ENCODE measurements around the gene SND1.

The SND1 gene

GRCh38 chr7:127690337-127690736, 38.3 kb downstream of the SND1 start:
- DNase-seq: no peak

GRCh38 chr7:127690806-127691205, 38.8 kb downstream of the SND1 start:
- no peak for DNase-seq

- no peak for DNase-seq
Observed at GRCh38 chr7:127692200-127692599, 40.2 kb downstream of the SND1 start.

GRCh38 chr7:127699853-127700252, 47.9 kb downstream of the SND1 start:
- DNase-seq: no peak

GRCh38 chr7:127702052-127702652, 50.2 kb downstream of the SND1 start:
- DNase-seq: no peak

- DNase-seq: no peak
Observed at GRCh38 chr7:127702938-127703337, 50.9 kb downstream of the SND1 start.

- DNase-seq: no peak
Observed at GRCh38 chr7:127704211-127704610, 52.2 kb downstream of the SND1 start.

- no peak for DNase-seq
Observed at GRCh38 chr7:127705461-127705959, 53.5 kb downstream of the SND1 start.

- no peak for DNase-seq
Observed at GRCh38 chr7:127706766-127707165, 54.8 kb downstream of the SND1 start.

- no peak for DNase-seq
Observed at GRCh38 chr7:127708201-127708600, 56.2 kb downstream of the SND1 start.

- peak; percentile 42 for DNase-seq
Observed at GRCh38 chr7:127708788-127709187, 56.8 kb downstream of the SND1 start.

GRCh38 chr7:127710635-127711034, 58.6 kb downstream of the SND1 start:
- DNase-seq: no peak

- no peak for DNase-seq
Observed at GRCh38 chr7:127711872-127712271, 59.9 kb downstream of the SND1 start.

- no peak for DNase-seq
Observed at GRCh38 chr7:127713006-127713405, 61.0 kb downstream of the SND1 start.

GRCh38 chr7:127713758-127714157, 61.8 kb downstream of the SND1 start:
- DNase-seq: no peak

- DNase-seq: no peak
Observed at GRCh38 chr7:127715272-127715671, 63.3 kb downstream of the SND1 start.

- no peak for DNase-seq
Observed at GRCh38 chr7:127715901-127716300, 63.9 kb downstream of the SND1 start.

- no peak for DNase-seq
Observed at GRCh38 chr7:127717502-127718339, 65.7 kb downstream of the SND1 start.

GRCh38 chr7:127718340-127718679, 66.3 kb downstream of the SND1 start:
- no peak for DNase-seq

- DNase-seq: no peak
Observed at GRCh38 chr7:127726476-127726875, 74.5 kb downstream of the SND1 start.

GRCh38 chr7:127730658-127731276, 78.8 kb downstream of the SND1 start:
- no peak for DNase-seq

- DNase-seq: no peak
Observed at GRCh38 chr7:127731431-127732080, 79.6 kb downstream of the SND1 start.

GRCh38 chr7:127732306-127732705, 80.3 kb downstream of the SND1 start:
- DNase-seq: no peak

- no peak for DNase-seq
Observed at GRCh38 chr7:127733986-127734385, 82.0 kb downstream of the SND1 start.

All from stimulated activated naive CD4-positive, alpha-beta T cell treated with Interleukin-2 at 50 U/mL for 16 hours (primary cell).